GM12801 (cell line): Measurements from ENCODE around the gene GPR18.

Experiments used
- TF ChIP-seq, protein P1 (sequence below): IDR thresholded peaks from one replicate; pipeline ENCODE4 v1.5.1; 2011; ENCODE audit warnings: control low read depth; ENCODE audit not compliant: insufficient read length; ENCODE audit errors: extremely low read depth

GPR18 gene

DNA sequence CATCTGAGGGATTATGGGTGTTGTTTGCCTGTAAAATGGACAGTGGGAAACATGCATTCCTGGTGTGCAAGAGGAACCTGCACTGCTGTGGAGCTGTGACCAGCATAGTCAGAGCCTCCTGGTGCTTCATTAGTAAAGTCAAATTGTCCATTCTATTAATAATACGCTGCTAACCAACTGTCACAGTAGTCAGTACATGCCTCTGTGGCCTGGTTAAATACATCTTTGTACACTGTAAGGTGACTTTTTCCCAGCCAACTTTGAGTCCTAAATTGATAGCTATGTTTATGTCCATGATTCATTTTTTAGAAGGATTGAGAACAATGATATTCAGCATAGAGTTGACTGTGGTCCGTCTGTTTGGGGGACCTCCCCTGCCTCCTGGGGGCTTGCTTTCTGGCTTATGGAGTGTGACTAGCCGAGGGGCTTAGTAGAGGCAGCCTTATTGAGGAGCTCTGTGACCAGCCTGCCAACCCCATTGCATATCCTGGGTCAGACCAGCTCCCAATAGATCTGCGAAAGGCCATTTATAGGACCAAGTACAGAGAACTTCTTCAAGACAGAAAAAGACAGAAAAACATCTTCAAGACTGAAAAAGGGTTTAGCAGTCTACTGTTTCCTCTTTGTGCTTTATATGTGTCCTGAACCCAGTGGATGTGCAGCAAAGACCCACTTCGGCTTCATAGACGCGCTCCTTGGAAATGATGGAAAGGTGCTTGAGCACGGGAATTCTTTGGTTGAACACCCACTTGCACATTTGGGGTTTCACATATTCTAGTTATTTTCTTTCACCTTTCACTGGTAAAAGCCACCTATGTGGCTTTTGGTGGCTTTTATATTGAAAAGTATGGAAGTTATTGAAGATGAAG lies 44.7 kb upstream of the GPR18 start:
- TF ChIP-seq, protein P1, sequence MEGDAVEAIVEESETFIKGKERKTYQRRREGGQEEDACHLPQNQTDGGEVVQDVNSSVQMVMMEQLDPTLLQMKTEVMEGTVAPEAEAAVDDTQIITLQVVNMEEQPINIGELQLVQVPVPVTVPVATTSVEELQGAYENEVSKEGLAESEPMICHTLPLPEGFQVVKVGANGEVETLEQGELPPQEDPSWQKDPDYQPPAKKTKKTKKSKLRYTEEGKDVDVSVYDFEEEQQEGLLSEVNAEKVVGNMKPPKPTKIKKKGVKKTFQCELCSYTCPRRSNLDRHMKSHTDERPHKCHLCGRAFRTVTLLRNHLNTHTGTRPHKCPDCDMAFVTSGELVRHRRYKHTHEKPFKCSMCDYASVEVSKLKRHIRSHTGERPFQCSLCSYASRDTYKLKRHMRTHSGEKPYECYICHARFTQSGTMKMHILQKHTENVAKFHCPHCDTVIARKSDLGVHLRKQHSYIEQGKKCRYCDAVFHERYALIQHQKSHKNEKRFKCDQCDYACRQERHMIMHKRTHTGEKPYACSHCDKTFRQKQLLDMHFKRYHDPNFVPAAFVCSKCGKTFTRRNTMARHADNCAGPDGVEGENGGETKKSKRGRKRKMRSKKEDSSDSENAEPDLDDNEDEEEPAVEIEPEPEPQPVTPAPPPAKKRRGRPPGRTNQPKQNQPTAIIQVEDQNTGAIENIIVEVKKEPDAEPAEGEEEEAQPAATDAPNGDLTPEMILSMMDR, result no peak

- TF ChIP-seq, protein P1, result no peak
These were observed 43.9 kb upstream of the GPR18 start for GRCh38 chr13:99301913-99302636.

- TF ChIP-seq, protein P1, result no peak
These were observed 43.1 kb upstream of the GPR18 start for GRCh38 chr13:99301056-99301838.

DNA sequence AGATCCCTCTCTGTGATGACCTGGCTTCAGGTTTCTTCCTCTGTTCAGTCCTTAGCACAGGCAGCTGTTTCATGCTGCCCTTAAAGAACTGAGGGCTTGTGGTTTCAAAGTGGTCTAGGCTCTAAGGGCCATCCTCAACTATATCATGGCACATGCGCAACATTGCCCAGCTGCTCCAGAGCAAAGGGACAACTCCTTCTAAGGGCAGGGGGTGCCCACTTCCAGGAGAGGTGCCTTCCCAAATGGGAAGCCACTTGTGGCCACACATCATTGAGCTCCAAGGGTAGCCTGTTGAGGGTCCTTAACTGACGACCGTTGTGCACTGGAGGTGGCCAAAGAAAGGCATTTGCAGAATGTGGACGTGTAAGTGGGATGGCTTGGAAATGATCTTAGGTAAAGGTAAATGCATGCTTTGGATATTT lies 41.8 kb upstream of the GPR18 start:
- TF ChIP-seq, protein P1, result no peak

GRCh38 chr13:99299256-99299919 lies 41.2 kb upstream of the GPR18 start:
- TF ChIP-seq, protein P1, result no peak

DNA sequence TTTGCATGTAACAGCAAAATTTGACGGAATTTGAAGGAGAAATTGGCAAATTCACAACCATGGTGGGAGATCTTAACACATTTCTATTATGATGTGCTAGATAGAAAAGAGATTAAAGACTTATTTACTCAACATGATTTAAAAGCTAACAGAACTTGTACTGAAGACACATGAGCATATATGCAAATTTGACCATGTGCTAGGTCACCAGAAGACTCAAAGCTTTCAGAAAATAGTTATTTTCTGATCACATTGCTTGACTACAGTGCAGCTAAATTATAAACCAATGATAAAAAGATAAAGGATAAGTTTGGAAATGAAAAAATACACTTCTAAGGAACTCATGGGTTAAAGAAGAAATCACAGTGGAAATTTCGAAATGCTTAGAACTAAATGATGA lies 39.9 kb upstream of the GPR18 start:
- TF ChIP-seq, protein P1, result no peak
